HG03064 (cell line): ENCODE results near the gene RHO.

ENCODE experiments used
- ATAC-seq: cut with Tn5 transposase; IDR thresholded peaks from one replicate; pipeline ENCODE4 v1.9.1; 2021; ENCODE audit warnings: low read depth; ENCODE audit not compliant: unreplicated experiment

RHO gene

DNA sequence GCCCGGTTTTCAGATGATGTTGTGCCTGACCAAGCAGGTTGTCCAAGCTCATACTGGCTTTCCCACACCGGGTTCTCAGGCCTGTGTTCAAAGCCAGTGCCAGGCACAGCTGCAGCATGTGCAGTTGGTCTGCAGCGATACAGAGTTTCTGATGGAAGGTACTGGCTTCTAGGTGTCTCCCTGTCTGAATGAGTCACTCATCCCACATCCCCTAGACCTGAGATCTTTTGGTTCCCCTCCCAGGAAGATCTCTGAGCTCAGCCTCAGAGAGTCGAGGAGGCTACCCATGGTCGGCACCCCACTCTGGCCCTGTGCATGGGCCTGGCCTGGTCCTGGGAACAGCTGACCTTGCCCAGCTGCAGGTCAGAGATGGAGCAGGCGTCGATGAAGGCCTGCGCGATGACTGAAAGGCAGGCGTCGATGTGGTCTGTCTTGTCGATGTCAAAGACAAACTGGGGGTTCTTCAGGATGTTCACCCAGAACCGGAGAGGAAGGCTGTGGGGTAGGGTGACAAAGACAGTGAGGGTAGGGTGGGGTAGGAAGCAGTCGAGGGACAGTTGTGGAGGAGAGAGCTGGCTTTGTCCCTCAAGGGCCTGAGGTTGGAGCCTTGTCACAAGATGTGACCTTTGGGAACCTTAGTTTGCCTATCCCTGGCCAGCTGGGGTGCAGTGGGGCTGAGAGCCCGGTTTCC lies 29.8 kb downstream of the RHO start:
- ATAC-seq, result no peak

DNA sequence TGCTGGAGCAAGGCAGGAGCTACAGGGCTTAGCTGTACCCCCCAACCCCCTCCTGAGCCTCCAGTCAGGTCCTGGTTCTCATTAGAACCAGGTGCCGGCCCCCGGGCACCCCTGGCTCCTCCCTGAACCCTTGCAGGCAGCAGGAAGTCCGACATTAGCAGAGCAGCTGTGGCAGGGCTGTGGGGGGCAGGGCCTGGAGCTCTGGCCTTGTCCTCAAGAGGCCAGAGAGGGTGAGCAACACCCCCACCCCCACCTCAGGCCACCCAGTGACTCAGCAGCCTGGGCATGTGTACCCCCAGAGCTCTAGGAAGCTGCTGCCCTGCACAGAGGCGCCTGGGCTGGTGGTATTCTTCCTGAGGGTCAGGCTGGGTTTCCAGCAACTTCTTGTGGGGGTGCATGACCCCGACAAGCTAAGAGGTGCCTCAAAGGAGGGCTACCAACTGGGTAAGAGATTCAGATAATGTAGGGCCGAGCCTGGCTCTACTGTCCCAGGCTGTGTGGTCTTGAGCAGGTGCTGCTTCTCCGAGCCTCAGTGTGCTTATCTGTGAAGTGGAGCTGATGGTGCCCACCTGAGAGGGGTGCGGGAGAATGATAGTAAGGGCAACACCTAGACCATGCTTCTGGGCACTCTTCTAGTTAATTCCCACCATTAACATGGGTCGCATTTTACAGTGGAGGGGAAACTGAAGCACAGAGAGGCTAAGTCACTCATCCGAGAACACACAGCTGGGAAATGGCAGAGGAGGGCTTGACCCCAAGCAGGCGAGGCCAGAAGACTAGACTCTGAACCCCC lies 30.5 kb downstream of the RHO start:
- ATAC-seq, result no peak

GRCh38 chr3:129559565-129560079 lies 31.2 kb downstream of the RHO start:
- ATAC-seq, result no peak

DNA sequence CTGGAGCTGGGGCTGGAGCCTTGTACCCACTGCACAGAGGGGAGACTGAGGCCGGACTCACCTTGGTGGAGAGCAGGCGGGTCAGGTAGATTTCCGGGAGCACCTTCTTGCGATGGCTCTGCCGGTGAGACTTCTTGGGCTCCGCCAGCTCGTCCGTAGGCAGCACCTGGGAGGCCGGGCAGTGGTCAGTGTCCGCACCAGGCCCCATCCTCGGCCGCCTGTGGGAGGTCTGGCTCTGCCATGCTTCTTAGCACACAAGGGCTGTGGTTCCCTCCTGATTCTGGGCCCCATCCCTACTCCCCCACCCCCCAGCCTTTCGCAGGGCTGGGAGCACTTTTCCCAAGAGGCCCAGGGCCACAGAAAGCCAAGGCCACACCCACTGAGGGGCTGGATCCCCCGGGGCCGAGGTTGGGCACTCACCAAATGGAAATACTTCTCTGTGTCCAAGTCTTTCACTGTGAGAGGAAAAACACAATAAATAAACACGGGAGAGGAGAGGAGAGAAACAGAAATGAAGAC lies 31.9 kb downstream of the RHO start:
- ATAC-seq, result no peak

DNA sequence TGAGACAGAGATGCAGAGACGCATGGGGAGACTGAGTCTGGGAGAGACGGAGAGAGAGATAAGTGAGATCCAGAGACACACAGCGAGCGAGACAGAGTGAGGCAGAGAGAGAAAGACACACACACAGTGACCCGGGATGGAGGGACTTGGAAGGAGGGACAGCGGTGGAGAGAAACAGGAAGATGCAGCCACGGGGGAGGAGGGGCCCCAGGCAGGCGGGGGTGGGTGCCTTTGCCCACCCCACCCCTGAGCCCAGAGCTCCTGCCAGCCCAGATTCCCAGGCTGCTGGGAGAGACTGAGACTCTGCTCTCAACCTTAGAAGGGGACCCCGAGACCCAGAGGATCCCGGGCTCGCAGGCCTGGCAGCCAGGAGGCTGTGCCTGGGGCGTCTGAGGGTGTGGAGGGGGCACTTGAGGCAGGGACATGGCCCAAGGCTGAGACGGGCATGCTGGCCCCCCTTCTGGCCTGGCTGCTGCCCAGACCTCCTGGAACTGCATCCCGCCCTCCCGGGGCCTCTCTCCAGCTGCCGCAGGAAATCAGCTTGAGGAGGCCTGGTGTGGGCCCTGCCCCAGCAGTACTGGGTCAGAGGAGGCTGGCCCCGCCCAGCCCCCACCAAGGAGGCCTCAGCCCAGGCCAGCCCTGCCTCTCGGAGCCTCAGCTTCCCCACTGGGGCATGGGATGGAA lies 32.6 kb downstream of the RHO start:
- ATAC-seq, result no peak

GRCh38 chr3:129561619-129562248 lies 33.3 kb downstream of the RHO start:
- no peak for ATAC-seq

DNA sequence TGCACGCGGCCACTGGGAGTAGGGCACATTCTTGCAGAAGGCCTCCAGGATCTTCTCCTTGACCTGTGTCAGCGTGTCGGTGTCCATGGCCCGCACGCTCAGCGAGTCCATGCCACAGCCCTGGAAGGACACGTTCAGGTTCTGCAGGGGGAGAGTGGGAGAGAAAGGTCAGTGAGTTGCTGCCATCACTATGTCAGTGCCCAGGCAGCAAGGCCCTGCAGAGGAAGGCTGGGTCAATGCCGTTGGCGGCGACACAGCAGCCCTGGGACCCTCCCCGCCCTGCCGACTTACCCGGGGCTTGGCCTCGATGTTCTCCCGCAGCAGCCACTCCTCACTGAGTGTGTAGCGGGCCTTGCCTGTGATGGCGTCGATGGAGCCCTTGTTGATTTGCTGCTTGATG lies 34.4 kb downstream of the RHO start:
- no peak for ATAC-seq

DNA sequence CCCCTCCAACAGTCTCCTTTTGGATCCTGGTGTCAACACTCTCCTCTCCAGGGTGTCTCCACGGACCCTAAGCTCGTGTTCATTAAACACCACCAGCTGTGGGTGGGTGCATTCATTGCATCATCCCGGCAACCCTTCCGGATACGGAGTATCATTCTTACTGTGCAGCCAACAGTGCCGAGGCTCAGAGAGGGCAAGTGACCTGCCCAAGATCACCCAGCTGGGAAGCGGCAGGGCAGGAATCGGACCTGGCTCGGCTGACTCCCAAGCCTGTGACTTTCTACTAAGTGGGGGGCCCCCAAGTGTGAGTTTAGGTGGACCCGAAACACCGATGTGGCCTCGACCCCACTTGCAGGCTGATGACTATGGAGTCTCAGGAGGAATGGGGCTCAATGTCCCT lies 34.9 kb downstream of the RHO start:
- no peak for ATAC-seq

- ATAC-seq, result no peak
Observed at GRCh38 chr3:129563850-129564535, 35.6 kb downstream of the RHO start.

- ATAC-seq, result no peak
Observed at GRCh38 chr3:129564981-129565644, 36.7 kb downstream of the RHO start.

- no peak for ATAC-seq
Observed at GRCh38 chr3:129565902-129566301, 37.5 kb downstream of the RHO start.

GRCh38 chr3:129567176-129567705 lies 38.8 kb downstream of the RHO start:
- ATAC-seq, result no peak

DNA sequence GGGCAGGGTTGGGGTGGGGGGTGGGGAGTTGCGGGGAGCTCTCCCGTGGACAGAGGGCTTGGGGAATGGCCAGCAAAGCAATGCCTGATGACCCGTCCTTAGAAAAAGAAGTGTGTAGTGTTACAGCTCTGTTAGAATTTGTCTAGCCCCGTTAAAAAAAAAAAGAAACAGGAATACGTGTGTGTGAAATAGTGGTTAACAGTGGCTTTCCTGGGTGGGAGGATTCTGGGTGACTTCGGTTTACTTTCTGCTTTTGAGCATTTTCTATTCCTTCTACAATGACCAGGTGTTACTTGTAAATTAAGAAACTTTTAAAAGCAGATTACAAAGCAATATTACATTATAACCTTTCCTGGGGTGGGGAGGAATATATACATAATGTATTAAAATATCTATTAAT lies 39.5 kb downstream of the RHO start:
- ATAC-seq, result no peak

DNA sequence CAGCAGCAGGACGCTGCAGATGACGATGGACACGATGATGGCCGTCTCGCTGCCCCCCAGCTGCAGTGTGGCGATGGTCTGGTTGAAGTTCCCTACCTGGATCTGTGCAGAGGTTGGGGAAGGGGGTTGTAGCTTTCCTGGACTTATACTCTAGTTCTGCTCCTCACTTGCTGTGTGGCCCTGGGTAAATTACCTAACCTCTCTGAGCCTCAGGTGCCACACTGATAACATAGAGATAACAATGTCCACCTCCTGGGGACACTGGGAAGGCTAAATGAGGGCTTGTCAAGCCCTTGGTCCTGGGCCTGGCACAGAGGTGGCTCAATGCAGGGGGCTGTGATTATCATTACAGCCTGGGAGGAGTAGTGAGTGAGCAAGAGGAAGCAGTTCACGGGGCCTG lies 41.4 kb downstream of the RHO start:
- no peak for ATAC-seq

DNA sequence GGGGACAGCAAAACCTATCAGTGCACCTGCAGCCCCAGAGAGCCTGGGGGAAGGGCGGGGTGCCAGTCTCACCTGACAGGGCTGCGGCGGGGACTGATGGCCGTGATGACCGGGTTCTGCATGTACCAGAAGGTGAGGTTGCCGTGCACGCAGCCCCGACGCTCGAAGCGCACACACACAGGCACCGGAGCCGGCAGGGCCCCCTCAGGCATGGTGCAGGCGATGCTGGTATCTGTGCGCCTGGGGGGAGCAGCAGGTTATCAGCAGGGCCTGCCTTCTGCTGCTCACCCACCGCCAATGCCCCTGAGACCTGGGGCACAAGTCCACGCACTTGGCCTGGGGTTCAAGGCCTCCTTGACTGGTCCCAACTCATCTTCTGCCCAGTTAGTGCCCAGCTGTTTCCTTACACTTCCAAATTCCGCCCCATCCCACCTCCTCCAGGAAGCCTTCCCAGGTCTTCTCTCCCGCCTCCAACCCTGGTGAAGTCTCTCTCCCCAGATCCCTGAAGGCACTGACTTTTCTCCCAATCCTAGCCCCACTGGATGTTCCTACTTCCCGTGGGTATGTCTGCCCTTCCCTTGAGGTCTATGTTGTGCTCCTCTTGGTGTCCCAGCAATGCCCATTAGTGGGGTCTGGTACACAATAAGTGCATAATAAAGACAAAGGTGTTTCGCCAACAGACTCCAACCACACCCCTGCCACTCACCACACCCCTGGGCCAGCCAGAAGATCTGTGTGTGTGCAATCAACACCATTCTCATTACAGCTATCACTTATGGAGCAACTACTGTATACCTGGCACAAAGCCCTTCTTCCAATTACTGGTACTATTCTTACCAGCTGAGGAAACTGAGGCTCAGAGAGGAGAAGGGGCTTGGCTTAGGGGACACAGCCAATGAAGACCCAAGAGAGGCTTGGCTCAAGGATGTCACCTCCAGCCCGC lies 43.4 kb downstream of the RHO start:
- no peak for ATAC-seq

- no peak for ATAC-seq
Observed at GRCh38 chr3:129572603-129573002, 44.2 kb downstream of the RHO start.

DNA sequence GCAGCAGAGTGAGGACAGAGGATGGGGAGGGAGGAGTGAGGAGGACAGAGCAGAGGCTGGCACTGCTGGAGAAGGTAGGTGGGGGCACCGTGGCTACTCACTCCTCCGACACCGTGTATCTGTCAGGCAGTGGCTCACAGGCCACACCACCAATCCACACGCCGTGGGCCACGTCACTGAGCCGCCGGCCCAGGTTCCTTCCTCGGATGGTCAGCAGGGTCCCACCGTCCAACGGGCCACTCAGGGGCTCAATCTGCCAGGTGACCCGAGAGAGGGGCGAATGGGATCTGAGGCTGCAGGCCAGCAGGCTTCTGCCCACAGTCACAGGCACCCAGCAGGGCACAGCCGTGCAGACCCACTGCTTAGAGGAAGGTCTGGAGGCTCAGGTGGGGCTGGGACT lies 45.1 kb downstream of the RHO start:
- no peak for ATAC-seq

- ATAC-seq, result no peak
Observed at GRCh38 chr3:129574206-129574605, 45.8 kb downstream of the RHO start.
